ENCODE data around the gene ENO3. TPM values are rescaled to one million over a fixed set of nuclear protein-coding genes. Genes with fewer than 3 reads are reported as not detected.

ENO3 gene
- total and polyA plus RNA-seq, 2 donors (not counting 3 experiments of a cell fraction or from before 2014, with no cell fraction given): 5.5 to 5.9 TPM

- no TSS peak for BruUV-seq (replicated peaks)
- FAIRE-seq: no peak
- POLR2A ChIA-PET: no interaction called here
- no peak overlapping the region for H3K9ac ChIP-seq (replicated peaks; ENCODE audit: extremely low read depth, insufficient read depth, low read length)
- CTCF ChIA-PET: interaction anchor here (1.2 to 4.2 kb wide), 3 partner anchors 14 to 91 kb away, joined by 3 to 21 read pairs (median 3); no protein-coding TSS in a partner anchor
- H3K4me2 ChIP-seq (ENCODE audit: insufficient read depth, low read length): no peak overlapping the region
- no peak for TF ChIP-seq MAX (IDR thresholded peaks at IDR 0.05; ENCODE audit: insufficient read depth, insufficient read length)
- no peak for TF ChIP-seq EZH2 (IDR thresholded peaks at IDR 0.05; ENCODE audit: borderline replicate concordance, low read depth, low read length, severe bottlenecking)
- no peak for TF ChIP-seq GATA2 (IDR thresholded peaks at IDR 0.05; ENCODE audit: insufficient read depth, insufficient read length, low read depth, low read length)
- no peak for TF ChIP-seq CTCF (IDR thresholded peaks at IDR 0.05; ENCODE audit: extremely low read depth in 1 of 2, insufficient read depth in 1 of 2, low read depth in 1 of 2, low read length in 2 of 2)
- no peak for TF ChIP-seq FOS (IDR thresholded peaks at IDR 0.05; ENCODE audit: borderline replicate concordance, insufficient read depth, low read length)
- no peak for TF ChIP-seq POLR2A (IDR thresholded peaks at IDR 0.05; ENCODE audit: low read depth, low read length)
- TF ChIP-seq MYC (IDR thresholded peaks at IDR 0.05; ENCODE audit: low read depth, low read length): no peak
- TF ChIP-seq POLR2AphosphoS5 (IDR thresholded peaks at IDR 0.05; ENCODE audit: insufficient read depth, low read depth, low read length): no peak
- H3K27me3 ChIP-seq (ENCODE audit: control insufficient read depth in 2 of 2, insufficient read depth in 2 of 2, low read length in 2 of 2): no peaks in the 10 kb centered on the region
- H3K9me3 ChIP-seq (replicated peaks; ENCODE audit: control insufficient read depth, insufficient read depth, low read length): no peaks in the 10 kb centered on the region
- H2AFZ ChIP-seq (ENCODE audit: low read depth, low read length): no peak overlapping the region
- no peaks in the 10 kb centered on the region for H4K20me1 ChIP-seq (replicated peaks; ENCODE audit: control insufficient read depth, extremely low read depth, insufficient read depth, low read length)
- H3K4me1 ChIP-seq (ENCODE audit: control insufficient read depth, extremely low read depth, insufficient read depth, low read length): peaks cover 19% of the 10 kb centered on the region
- DNase-seq (ENCODE audit: low read depth, low spot score): no peak
- no peak overlapping the region for H3K27ac ChIP-seq (ENCODE audit: insufficient read depth, low read depth, low read length)
- intact Hi-C loops (cut with micrococcal nuclease) (no loop called here), dilution Hi-C loops (cut with MboI; ENCODE audit: extremely low pct_ligation_motif_present, low sequenced_read_pairs) (no loop called here)
- no peaks in the 10 kb centered on the region for H3K9me1 ChIP-seq (replicated peaks; ENCODE audit: control insufficient read depth, extremely low read depth, insufficient read depth, low read length)
- peaks cover 34% of the 10 kb centered on the region for H3K79me2 ChIP-seq (ENCODE audit: control insufficient read depth, insufficient read depth, low read length)
- peaks cover 18 to 44% of the 10 kb centered on the region in 2 experiments for H3K36me3 ChIP-seq (ENCODE audit: control insufficient read depth in 2 of 2, extremely low read depth in 1 of 2, insufficient read depth in 2 of 2, low read length in 2 of 2)
- H3K4me3 ChIP-seq (replicated peaks in 1 of 3; ENCODE audit: insufficient read depth in 1 of 3, low read depth in 1 of 3, low read length in 3 of 3): no peak overlapping the region
These were observed 49.3 kb downstream of the ENO3 start for GRCh38 chr17:5000237-5000639.

Measured in endothelial cell of umbilical vein (primary cell).